Left cardiac atrium (tissue), 4 donors: ENCODE results near the gene ACTR1A. TPM values are rescaled to one million over a fixed set of nuclear protein-coding genes. Genes with fewer than 3 reads are reported as not detected.
"Not testable (repeated sequence)": the region's sequence is repeated elsewhere in the genome, so short reads cannot be mapped to it uniquely, and the experiment has no call there.

Experiments
- ATAC-seq, 2 donors: fragments of 200-7000 bp; cut with Tn5 transposase; one replicate each; pipeline ENCODE4 v1.9.1; 2020; ENCODE audit warnings: mild to moderate bottlenecking in 2 of 2, moderate library complexity in 2 of 2
- DNase-seq: peaks from one replicate; pipeline ENCODE4 v3.0.0-alpha.2; 2020
- intact Hi-C, 2 donors: fragments of 100-400 bp; cut with DNase I; formaldehyde crosslinking; loops; one replicate each; pipeline versions ENCODE4 v1.14.1 to v1.15.1; 2022 to 2023
- total RNA-seq, 2 donors: library from RNA; stranded (reverse); fragmentation: NEBNext Ultra II Directional; extraction: Animal tissue kit (Norgen Biotek cat#: 25700); gene quantifications; one replicate each; pipeline ENCODE4 v1.2.1, GENCODE V29; 2021
- donor health status: DM: no; HTN: yes; CAD: no.
- donor health status: DM: no; HTN: yes; CAD: no; lungs with severe emphysema.
- donor health status: DM: yes; HTN: yes; CAD: no.
- donor health status: Dilated cardiomyopathy.

Gene ACTR1A
- total RNA-seq, 2 donors from 2014 or later = 89.2 to 101 TPM

DNA sequence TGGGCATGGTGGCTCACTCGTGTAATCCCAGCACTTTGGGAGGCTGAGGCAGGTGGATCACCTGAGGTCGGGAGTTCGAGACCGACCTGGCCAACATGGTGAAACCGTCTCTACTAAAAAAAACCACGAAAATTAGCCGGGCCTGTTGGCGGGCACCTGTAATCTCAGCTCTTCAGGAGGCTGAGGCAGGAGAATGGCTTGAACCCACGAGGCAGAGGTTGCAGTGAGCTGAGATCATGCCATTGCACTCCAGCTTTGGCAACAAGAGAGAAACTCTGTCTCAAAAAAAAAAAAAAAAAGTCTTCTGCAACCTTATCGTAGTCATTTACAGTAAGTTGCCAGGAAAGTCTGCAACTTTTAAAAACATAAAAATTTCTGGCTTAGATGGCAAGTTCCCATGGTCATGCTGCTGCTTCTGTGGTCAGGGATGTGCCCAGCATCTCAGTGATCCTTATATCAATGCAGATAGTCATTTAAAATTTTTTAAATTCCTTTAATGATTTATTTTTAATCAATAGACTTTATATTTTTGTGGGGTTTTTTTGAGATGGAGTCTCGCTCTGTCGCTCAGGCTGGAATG, 16.8 kb upstream of the ACTR1A start:
- intact Hi-C loops = no loop called here
- no peak for DNase-seq

GRCh38 chr10:102517553-102517952, 15.0 kb upstream of the ACTR1A start:
- ATAC-seq (peak in 1 of 2 donors; percentile 27), DNase-seq (no peak)
- intact Hi-C loops = no loop called here

More for the DNA sequence above, 16.8 kb upstream of the ACTR1A start:
- no peak for ATAC-seq

GRCh38 chr10:102515724-102516123, 13.2 kb upstream of the ACTR1A start:
- intact Hi-C loops = no loop called here
- DNase-seq (no peak), ATAC-seq (no peak)

- ATAC-seq = peak in 1 of 2 donors; percentile 90
- intact Hi-C loops = no loop called here
These were observed 12.2 kb upstream of the ACTR1A start for GRCh38 chr10:102514487-102515311.

GRCh38 chr10:102511583-102512274, 9.2 kb upstream of the ACTR1A start:
- ATAC-seq (peak in 1 of 2 donors; percentile 32), DNase-seq (no peak)
- intact Hi-C loops = no loop called here

More at GRCh38 chr10:102514487-102515311, 12.2 kb upstream of the ACTR1A start:
- no peak for DNase-seq

GRCh38 chr10:102509387-102509786, 6.9 kb upstream of the ACTR1A start:
- no peak for ATAC-seq
- intact Hi-C loops = loop anchor here in 1 of 2 donors (10.0 kb wide), 1 partner anchor 75 kb away; no protein-coding TSS in a partner anchor
- no peak for DNase-seq

- ATAC-seq (no peak), DNase-seq (no peak)
- intact Hi-C loops = loop anchor here in 1 of 2 donors (10.0 kb wide), 1 partner anchor 76 kb away; no protein-coding TSS in a partner anchor
These were observed 6.0 kb upstream of the ACTR1A start for GRCh38 chr10:102508506-102508905.

- DNase-seq (no peak), ATAC-seq (no peak)
- intact Hi-C loops = loop anchor here in 1 of 2 donors (10.0 kb wide), 1 partner anchor 77 kb away; no protein-coding TSS in a partner anchor
These were observed 5.0 kb upstream of the ACTR1A start for GRCh38 chr10:102507521-102507920.

DNA sequence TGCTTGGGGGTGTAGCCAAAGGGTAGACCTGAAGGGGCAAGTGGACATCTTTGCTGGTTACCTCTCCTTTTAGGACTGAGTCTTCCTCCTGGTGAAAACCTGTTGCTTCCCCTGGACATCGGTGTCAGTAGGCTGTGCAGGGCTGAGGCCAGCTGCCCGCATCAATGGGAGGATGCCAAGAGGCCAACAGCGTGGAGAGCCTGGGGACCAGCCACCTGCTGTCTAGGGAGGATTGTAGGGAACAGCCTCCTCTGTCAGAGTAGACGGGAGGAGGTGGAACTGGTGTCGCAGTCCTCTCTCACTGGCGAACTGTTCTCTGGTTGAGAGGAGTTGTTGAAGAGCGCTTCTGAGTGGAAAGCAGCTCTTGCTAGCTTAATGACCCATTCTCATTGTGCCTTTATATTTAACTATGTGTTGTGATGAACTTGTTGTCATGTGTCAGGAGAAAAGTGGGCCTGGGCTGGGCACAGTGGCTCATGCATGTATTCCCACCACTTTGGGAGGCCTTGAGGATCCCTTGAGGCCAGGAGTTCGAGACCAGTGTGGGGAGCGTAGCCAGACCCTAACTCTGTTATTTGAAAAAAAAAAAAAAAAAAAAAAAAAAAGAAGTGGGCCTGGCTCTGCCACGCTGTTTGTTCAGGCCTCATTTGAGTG, 3.1 kb upstream of the ACTR1A start:
- intact Hi-C loops = loop anchor here in 1 of 2 donors (10.0 kb wide), 1 partner anchor 79 kb away; no protein-coding TSS in a partner anchor
- ATAC-seq (no peak), DNase-seq (no peak)

DNA sequence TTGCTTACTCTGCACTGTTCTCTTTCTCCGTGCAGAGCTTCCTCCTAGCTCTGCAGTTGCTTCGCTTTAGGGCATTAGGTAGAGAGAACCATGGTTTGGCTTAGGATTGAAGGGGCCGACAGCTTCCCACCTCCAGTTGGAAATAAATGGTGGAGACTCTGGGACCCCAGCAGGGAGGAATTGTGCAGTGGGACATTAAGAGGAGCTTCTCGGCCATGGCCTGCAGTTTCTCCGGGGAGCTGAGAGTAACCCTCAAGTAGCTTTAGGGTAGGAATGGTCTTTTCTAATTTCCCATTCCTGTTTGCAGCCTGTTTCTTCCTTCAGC, 2.4 kb upstream of the ACTR1A start:
- ATAC-seq (no peak), DNase-seq (no peak)
- intact Hi-C loops = loop anchor here in 1 of 2 donors (10.0 kb wide), 1 partner anchor 80 kb away; no protein-coding TSS in a partner anchor

DNA sequence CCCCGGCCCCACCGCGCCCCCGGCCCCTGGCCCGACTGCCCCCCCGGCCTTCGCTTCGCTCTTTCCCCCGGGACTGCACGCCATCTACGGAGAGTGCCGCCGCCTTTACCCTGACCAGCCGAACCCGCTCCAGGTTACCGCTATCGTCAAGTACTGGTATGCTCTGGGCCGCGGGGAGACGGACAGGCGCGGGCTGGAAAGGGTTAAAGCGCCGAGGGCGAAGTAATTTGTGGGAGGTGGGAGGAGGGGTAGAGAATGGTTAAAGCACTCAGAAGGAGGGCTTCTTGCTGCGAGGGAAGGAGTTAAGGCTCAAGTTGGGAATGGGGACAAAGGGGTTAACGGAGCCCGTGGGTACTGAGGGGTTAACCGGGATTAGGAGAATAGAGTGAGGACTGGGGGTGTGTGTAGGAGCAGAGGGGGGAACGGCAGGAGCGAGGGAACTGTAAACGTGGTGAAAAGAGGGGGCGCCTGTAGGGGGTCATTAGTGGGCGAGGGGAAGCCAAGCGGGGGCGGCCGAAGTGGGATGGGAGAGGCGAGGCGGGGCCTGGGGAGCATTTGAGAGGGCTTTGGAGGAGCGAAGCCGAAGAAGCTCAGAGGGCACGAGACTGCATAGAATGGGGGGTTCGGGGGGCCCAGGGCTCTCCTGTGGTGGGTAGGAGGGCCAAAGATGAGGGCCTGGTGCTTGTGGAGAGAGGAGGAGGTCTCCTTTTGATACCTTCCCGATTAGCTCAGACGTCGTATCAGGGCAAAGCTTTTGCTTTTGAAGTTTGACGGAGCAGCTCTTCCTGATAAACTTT, 1.9 kb upstream of the ACTR1A start:
- ATAC-seq (no peak), DNase-seq (peak; percentile 38)
- intact Hi-C loops = loop anchor here in 1 of 2 donors (10.0 kb wide), 1 partner anchor 80 kb away; no protein-coding TSS in a partner anchor

DNA sequence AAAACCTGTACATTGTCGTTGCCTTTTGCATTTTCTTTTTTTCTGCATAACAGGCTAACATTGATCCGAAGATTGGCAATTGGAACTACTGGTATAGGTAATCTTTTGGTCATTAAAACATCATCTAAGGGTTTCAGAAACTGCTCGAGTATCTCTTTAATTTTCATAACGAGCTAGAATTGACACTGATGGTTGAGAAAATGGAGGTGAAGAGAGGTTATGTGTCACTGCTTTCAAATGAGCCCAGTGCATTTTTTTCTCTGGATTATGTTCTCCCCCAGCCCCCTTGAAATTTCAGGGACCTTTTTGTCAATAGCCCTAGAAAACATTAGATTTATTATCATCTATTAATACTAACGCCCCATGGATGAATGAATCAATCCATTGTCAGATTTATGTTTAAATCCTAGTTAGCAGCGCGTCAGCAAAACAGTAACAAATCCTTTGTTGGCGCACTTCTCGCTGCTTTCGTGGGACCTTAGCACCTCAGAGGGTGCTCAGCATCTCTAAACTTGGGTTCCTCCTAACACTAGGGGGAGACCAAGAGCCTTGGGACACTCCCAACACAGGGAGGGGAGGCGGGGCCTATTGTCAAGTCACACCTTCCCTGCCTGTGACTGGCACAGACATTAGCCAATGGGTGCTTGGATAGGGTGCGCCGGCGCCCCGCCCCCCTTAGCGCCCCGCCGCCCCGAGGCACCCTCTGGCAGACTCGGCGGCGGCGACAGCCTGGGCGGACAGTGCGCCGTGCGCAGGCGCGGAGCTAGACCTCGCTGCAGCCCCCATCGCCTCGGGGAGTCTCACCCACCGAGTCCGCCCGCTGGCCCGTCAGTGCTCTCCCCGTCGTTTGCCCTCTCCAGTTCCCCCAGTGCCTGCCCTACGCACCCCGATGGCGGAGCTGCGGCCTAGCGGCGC, 1.0 kb upstream of the ACTR1A start, which contains the start of gene SUFU:
TSS of gene SUFU (plus strand) at position 709 of the 915 bp plus-strand sequence. CDS start at position 890, 181 bp downstream.
- DNase-seq (peak; percentile 98), ATAC-seq (peak; percentile 88 to 89)
- intact Hi-C loops = loop anchor here (2.0 to 10.0 kb wide), 2 partner anchors 81 kb away; no protein-coding TSS in a partner anchor

DNA sequence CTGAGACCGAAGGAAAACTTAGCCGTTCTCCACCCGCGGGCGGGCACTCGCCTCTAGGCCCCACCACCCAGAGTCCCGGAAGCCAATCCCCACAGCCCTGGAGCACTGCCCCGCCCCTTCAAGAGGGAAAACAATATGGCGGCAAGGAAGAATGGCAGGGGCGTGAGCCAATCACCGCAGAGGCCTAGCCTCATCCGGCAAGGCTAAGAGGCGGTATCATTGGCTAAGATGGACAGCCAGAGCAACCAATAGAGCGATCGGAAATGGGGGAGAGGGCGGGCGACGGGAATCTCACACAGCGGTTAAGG, 529 bp downstream of the ACTR1A start:
- peak; percentile 99 for DNase-seq
- ATAC-seq = peak; percentile 85 to 88
- intact Hi-C loops = loop anchor here (2.0 to 10.0 kb wide), 2 partner anchors 83 kb away; no protein-coding TSS in a partner anchor

- DNase-seq = no peak
- no peak for ATAC-seq
- intact Hi-C loops = loop anchor here (2.0 to 10.0 kb wide), 2 partner anchors 83 kb away; no protein-coding TSS in a partner anchor
These were observed 1.1 kb downstream of the ACTR1A start for GRCh38 chr10:102501201-102502028.

DNA sequence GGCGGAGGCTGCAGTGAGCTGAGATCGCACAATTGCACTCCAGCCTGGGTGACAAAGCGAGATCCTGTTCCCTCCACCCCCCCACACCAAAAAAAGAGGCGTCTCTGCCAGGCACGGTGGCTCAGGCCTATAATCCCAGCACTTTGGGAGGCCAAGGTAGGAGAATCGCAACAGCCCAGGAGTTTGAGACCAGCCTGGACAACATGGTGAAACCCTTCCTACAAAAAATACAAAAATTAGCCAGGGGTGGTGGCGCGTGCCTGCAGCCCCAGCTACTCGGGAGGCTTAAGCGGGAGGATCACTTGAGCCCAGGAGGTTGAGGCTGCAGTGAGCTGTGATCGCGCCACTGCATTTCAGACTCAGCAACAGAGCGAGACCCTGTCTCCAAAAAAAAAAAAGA, 1.8 kb downstream of the ACTR1A start:
- intact Hi-C loops = loop anchor here in 1 of 2 donors (10.0 kb wide), 1 partner anchor 84 kb away; no protein-coding TSS in a partner anchor
- ATAC-seq = not testable (repeated sequence)

GRCh38 chr10:102499356-102499755, 3.2 kb downstream of the ACTR1A start:
- ATAC-seq (no peak), DNase-seq (no peak)
- intact Hi-C loops = no loop called here

More for the DNA sequence above, 1.8 kb downstream of the ACTR1A start:
- not testable (repeated sequence) for DNase-seq
